ENCODE measurements around the gene MOXD1.

MOXD1 gene

GRCh38 chr6:132400883-132401617, at the start of gene MOXD1:
MOXD1 (minus strand) TSS chr6:132401475; CDS start chr6:132401426, 49 bp downstream.
- no peak for DNase-seq

- DNase-seq, result no peak
These were observed 45.6 kb upstream of the MOXD1 start for GRCh38 chr6:132446855-132447241.

DNA sequence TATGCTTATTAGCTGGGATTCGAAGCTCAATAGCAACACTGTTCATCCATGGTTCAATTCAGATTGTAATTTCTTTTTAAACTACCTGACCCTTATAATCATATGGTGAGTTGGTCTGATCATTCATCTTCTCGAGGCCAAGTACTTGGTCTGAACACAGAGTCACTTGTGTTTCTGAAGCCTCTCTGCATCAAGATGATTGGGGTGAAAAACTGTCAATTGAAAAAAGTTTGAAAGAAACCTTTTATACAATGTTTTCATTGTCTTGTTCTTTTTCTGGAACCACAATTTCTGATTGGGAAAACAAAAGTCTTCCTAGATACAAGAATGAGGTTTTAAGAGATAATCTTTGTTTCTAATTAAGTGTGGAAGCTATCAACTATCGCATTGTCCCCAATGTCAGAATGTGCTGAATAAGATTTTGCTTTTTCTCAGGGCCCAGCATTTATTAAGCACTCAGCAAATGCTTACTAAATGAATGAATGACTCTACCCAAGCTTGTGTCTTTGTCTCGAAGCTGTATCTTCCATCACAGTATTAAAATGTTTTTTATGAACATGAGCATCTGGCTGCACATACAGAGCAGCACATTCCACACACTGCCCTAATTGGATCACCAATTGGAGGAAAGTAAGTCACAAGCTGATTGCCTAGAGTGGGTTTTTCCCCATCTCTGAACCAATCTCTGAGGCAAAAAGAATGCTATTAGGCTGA, 45.0 kb upstream of the MOXD1 start:
- no peak for DNase-seq

GRCh38 chr6:132445201-132445951, 44.1 kb upstream of the MOXD1 start:
- DNase-seq, result no peak

DNA sequence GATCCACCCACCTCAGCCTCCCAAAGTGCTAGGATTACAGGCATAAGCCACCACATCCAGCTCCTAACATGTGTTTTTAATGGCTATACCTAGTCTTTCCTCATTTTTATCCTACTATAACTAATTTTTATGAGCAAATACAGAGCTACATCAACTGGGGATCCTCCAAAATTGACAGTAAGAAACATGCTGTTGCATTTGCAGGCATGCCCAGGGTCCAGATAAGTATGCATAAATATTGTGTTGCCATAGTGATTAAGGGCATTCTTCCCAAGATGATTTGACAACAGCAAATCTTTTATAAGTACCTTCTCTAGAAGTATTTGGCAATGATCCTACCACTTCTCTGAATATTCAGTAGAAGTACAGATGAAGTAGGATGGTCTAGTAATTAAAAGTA, 41.9 kb upstream of the MOXD1 start:
- peak; percentile 40 for DNase-seq

DNA sequence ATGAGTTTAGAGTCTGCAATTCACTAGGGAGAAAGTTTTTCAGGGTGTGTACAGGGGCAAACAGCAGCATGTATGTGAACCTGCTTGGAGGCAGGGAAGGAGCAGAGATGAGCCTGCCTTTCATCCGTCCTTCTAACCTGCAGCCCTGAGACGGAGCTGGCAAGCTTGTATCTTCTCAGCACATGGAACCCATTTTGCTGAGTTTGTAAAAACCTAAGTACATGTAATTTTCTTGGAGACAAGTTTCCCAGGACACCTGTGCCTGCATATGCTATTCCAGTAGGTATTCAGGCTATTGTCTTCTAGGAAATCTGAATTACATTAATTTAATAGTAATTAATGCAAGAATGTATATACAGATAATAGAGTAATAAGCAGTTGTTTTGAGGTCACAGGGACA, 28.8 kb upstream of the MOXD1 start:
- DNase-seq, result no peak

DNA sequence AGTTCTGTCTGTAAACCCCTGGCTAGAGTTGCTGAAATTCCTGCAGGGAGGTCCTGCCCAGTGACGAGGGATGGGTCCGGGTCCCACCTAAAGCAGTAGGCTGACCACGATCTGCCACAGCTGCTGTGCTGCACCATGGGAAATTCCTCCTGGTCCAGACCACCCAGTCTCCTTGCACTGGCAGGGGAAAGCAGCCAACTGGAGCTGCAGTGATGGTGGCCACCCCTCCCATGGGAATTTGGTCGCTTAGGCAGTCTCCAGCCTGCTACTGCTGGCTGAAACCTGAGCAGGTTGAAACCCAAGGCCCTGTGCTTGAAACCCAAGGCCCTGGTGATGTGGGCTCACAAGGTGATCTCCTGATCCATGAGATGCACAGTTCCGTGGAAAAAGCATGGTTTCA, 23.9 kb upstream of the MOXD1 start:
- no peak for DNase-seq

- no peak for DNase-seq
These were observed 22.6 kb upstream of the MOXD1 start for GRCh38 chr6:132423839-132424238.

DNA sequence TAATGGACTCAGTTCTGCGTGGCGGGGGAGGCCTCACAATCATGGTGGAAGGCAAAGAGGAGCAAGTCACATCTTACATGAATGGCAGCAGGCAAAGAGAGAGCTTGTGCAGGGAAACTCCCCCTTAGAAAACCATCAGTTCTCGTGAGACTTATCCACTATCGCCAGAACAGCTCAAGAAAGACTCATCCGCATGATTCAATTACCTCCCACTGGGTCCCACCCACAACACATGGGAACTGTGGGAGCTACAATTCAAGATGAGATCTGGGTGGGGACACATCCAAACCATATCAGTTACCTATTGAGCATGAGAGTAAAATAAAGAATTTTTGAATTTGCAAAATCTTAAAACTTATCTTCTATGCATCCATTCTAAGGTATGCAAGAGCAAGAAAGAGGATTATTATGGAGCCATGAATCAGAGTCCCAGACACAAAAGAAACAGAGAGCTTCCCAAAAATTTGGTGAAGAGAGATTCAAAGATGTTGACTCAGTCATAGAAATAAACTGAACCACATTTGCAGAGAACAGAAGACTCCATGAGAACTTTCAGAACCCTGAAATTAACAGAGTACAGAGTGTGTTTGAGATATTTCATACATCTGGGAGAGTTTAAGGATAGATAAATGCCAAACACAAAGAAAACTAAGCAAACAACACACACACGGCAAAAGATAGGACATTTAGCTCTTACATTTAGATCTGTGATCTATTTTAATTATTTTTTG, 17.1 kb upstream of the MOXD1 start:
- DNase-seq, result no peak

DNA sequence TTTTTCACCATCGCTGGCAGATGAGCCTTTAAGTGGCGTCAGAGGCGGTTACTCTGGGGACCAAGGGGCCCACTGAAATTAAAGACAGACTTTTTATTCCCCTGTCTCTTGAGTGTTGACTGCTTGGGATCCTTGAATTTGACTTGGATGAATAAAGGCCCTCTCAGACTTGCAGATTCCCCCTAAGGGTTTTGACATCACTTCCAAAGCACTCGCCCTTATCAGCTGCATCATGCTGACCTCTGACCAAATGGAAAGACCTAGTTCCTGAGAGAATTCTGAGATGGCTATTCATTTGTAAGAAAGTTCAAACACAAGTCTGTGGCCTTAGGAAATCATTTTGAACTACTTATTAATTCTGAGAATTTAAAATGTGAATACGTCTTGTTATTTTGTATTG, 13.5 kb upstream of the MOXD1 start:
- no peak for DNase-seq

GRCh38 chr6:132414322-132414721, 13.0 kb upstream of the MOXD1 start:
- DNase-seq, result no peak

GRCh38 chr6:132413499-132413802, 12.2 kb upstream of the MOXD1 start:
- DNase-seq, result no peak

DNA sequence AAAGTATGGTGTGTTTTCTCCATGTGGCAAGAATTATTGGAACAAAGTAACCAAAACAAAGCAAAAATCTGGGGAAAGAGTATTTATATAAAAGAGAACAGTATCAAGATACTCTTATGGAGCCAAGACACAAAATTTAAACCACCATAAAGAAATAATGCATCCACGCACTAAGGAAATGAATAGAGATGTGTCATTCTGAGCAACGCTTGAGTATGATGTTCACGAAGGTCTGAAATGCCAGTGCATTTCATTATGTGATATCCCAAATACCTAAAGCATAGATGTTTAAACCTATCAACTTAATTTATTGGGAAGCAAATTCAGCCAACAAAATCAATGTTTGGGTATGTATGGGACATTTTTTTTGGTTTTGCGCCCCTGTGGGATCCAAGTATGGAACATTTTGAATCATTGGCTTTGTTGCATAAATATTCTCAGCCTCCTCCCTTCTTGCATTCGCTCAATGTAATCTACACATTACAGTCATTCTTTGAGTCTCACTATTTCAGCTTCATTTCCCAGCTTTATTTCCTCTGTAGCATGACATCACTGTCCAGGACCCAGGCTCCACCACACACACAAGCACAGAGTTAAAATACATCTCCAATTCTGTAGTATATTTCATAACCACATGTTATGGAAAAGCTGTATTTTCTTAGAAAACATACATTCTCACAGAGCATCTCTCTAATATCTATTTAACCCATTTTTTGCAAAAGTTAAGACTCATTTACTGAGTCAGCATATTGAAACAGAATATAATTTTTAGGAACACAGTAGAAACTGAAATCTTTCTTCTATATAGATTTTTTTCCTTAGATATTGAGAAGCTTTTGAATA, 11.6 kb upstream of the MOXD1 start:
- DNase-seq, result no peak

GRCh38 chr6:132411296-132411695, 10.0 kb upstream of the MOXD1 start:
- DNase-seq, result no peak

GRCh38 chr6:132410830-132411229, 9.6 kb upstream of the MOXD1 start:
- DNase-seq, result no peak

DNA sequence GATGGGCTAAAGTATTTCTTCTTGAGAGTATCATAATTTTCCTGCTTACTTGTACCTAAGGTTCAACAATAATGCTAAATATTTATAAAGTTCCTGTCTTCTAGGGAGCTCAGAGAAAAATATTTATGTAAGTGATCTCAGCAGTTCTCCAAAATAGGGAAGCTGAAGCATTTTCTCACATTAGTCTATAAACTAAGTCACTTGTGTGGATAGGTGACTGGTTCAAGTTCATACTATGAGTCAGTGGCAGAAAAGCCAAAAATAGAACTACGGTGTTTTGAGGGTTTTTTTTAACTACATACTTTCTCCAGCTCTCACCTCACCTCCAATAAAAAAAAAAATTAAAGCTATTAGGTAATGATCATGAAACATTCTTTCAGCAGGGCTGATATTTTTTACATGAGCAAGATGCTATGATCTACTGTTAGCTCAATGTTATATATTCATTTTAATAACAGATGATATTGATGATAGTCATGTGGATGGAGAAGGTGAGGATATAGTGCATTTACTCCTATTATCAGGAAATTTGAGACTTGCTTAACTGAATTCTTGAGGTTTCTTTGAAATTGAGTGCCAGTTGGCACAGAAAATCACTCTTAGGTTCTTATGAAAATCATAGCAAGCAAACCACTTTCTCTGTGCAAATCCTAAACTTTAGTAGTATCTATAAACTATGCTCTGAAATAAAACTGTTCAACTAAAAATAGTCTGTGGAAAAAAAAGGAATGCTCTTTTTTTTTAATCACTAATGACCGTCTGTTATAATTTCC, 4.1 kb upstream of the MOXD1 start:
- no peak for DNase-seq

DNA sequence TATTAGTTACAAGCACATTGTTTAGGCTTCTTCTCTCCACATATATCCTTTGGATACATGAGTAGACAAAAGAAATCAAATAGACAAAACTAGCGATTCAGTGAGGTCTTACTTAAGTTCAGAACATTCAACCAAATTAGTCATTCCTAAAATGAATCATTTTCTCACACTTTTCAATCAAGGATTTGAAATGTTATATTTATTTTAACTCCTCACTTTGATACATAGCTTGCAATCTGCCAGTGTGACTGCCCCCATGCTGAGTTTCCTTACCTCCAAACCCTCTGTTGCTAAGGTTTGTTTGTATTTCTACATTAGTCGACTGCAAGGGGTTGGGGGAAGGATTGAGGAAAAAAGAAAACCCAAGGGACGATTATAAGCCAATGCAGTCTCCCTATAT, 3.5 kb upstream of the MOXD1 start:
- DNase-seq, result no peak

GRCh38 chr6:132404330-132404729, 3.1 kb upstream of the MOXD1 start:
- no peak for DNase-seq

- no peak for DNase-seq
These were observed 477 bp upstream of the MOXD1 start for GRCh38 chr6:132401618-132402285.

- no peak for DNase-seq
These were observed 756 bp downstream of the MOXD1 start for GRCh38 chr6:132400555-132400882.

DNA sequence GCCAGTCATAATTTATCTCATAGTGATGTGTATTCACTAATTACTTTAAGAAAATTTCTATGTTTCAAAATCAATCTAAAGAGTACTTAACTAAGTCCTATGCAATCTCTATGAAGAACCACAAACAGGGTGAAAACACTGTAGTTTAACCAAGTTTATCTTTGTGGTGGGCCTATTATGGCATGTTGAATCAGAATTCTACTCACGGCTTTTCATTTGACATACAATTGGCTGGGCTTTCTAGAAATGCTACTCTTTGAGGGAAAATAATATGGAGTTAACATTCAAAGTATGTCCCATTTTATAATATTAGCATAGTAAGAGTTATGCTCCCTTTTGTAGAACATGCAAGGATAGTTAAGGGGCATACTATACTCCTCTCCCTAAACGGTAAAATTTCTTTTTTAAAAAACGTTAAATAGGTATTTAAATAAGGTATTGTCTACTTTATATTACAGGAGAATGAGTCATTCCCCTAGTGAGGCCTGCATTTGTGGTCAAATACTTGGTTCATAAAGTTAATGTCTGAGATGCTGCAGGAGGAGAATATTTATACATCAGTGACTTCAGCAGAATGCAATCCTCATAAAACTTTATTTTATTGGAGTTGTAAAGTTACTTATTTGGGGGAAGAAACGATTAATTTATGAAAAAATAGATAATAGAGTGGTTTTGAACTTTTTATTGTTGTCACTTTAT, 1.8 kb downstream of the MOXD1 start:
- DNase-seq, result no peak

Data from NCI-H524 treated with DMSO at 0.1 percent for 48 hours (cell line).